GM23338 (cell line): ENCODE measurements around the gene AP3D1.

Experiments
- CTCF ChIP-seq, 2 experiments: fragments of 200-600 bp in 1 of 2; sonication (generic) in 1 of 2; conservative IDR thresholded peaks; 2 replicates each; pipeline versions ENCODE4 v1.5.1 to v1.6.1; 2016 to 2017; ENCODE audit warnings: antibody characterized with exemption in 2 of 2, low read depth in 2 of 2, mild to moderate bottlenecking in 2 of 2, moderate library complexity in 1 of 2
- ETS1 ChIP-seq: IDR thresholded peaks from 2 replicates; pipeline ENCODE4 v1.6.1; 2016; ENCODE audit warnings: antibody characterized with exemption
- EZH2 ChIP-seq: fragments of 200-600 bp; sonication (generic); IDR thresholded peaks from one replicate; pipeline ENCODE4 v1.8.0; 2017; ENCODE audit warnings: antibody characterized with exemption, mild to moderate bottlenecking, low read depth; ENCODE audit not compliant: unreplicated experiment
- JUNB ChIP-seq: IDR thresholded peaks from one replicate; pipeline ENCODE4 v1.6.1; 2016; ENCODE audit warnings: antibody characterized with exemption; ENCODE audit not compliant: unreplicated experiment
- POLR2AphosphoS5 ChIP-seq: IDR thresholded peaks from 2 replicates; pipeline ENCODE4 v1.6.1; 2016; ENCODE audit warnings: antibody characterized with exemption, low read depth

GRCh38 chr19:2195361-2195760 lies 44.0 kb upstream of the AP3D1 start:
- TF ChIP-seq CTCF (conservative IDR thresholded peaks at IDR 0.05; ENCODE audit: low read depth in 2 of 2) (no peak), EZH2 (no peak), POLR2AphosphoS5 (no peak), ETS1 (no peak), JUNB (no peak)
